ENCODE data around the gene NUDT8.
A peak's percentile ranks its signal among the peaks of the same experiment; 100 is the strongest.

The NUDT8 gene

GRCh38 chr11:67584881-67585873 lies 44.6 kb downstream of the NUDT8 start:
- TF ChIP-seq Cebpa-rat (IDR thresholded peaks at IDR 0.05): no peak
- Histone ChIP-seq H3K27me3 (peaks cover 0 to 13% (median 8%) of the 10 kb centered on the region in 11 experiments; a peak in 11 of 22 replicates), H3K4me1 (peaks cover 69 to 78% (median 76%) of the 10 kb centered on the region in 10 experiments), H3K9me3 (replicated peaks in 1 of 11) (peaks cover 0 to 12% (median 0%) of the 10 kb centered on the region in 11 experiments; a peak in 2 of 22 replicates), H3K27ac (peak overlapping the region in 9 of 11 experiments; percentile 85 to 97 (median 94); a peak in 18 of 22 replicates), H3K9ac (peak overlapping the region; percentile 80 to 97 (median 92); a peak in 21 of 22 replicates), H4K20me1 (peaks cover 14 to 52% (median 42%) of the 10 kb centered on the region in 11 experiments; a peak in 21 of 22 replicates), H3K36me3 (peaks cover 7 to 55% (median 48%) of the 10 kb centered on the region in 11 experiments; a peak in 20 of 22 replicates), H3K4me3 (peak overlapping the region; percentile 54 to 85 (median 76); a peak in 19 of 20 replicates), H3K4me2 (peak overlapping the region; percentile 85 to 100 (median 99))

GRCh38 chr11:67584205-67584880 lies 45.4 kb downstream of the NUDT8 start:
- peaks cover 0 to 12% (median 0%) of the 10 kb centered on the region in 11 experiments; a peak in 2 of 22 replicates for H3K9me3 ChIP-seq (replicated peaks in 1 of 11)
- no peak for TF ChIP-seq Cebpa-rat (IDR thresholded peaks at IDR 0.05)
- peaks cover 14 to 52% (median 42%) of the 10 kb centered on the region in 11 experiments; a peak in 21 of 22 replicates for H4K20me1 ChIP-seq
- H3K27me3 ChIP-seq: peaks cover 0 to 13% (median 8%) of the 10 kb centered on the region in 11 experiments; a peak in 11 of 22 replicates
- H3K4me3 ChIP-seq: peak overlapping the region; percentile 54 to 85 (median 76)
- H3K4me1 ChIP-seq: peaks cover 78 to 86% (median 84%) of the 10 kb centered on the region in 10 experiments
- H3K4me2 ChIP-seq: peak overlapping the region; percentile 85 to 100 (median 99)
- peak overlapping the region; percentile 69 to 97 (median 94); a peak in 21 of 22 replicates for H3K27ac ChIP-seq
- H3K36me3 ChIP-seq: peaks cover 7 to 50% (median 45%) of the 10 kb centered on the region in 11 experiments; a peak in 20 of 22 replicates
- H3K9ac ChIP-seq: peak overlapping the region; percentile 80 to 97 (median 92)

GRCh38 chr11:67583247-67584204 lies 46.2 kb downstream of the NUDT8 start, which contains the start of gene GSTP1:
Gene GSTP1 (plus strand): TSS chr11:67583812. CDS start chr11:67583844, 32 bp downstream.
- H3K9ac ChIP-seq: peak within 1 kb of the TSS; percentile 80 to 97 (median 92)
- peaks cover 14 to 46% (median 42%) of the 10 kb centered on the region in 11 experiments; a peak in 21 of 22 replicates for H4K20me1 ChIP-seq
- peaks cover 0 to 12% (median 0%) of the 10 kb centered on the region in 11 experiments; a peak in 2 of 22 replicates for H3K9me3 ChIP-seq (replicated peaks in 1 of 11)
- H3K27me3 ChIP-seq: peaks cover 0 to 13% (median 8%) of the 10 kb centered on the region in 11 experiments; a peak in 11 of 22 replicates
- peaks cover 3 to 41% (median 37%) of the 10 kb centered on the region in 11 experiments; a peak in 20 of 22 replicates for H3K36me3 ChIP-seq
- H3K4me3 ChIP-seq: peak within 1 kb of the TSS; percentile 54 to 85 (median 76)
- peaks cover 74 to 88% (median 85%) of the 10 kb centered on the region in 10 experiments for H3K4me1 ChIP-seq
- H3K4me2 ChIP-seq: peak within 1 kb of the TSS; percentile 85 to 100 (median 99)
- TF ChIP-seq Cebpa-rat (IDR thresholded peaks at IDR 0.05): no peak
- peak within 1 kb of the TSS; percentile 69 to 97 (median 94) for H3K27ac ChIP-seq

GRCh38 chr11:67582011-67582410 lies 47.7 kb downstream of the NUDT8 start:
- H4K20me1 ChIP-seq: peaks cover 14 to 31% (median 29%) of the 10 kb centered on the region in 11 experiments; a peak in 21 of 22 replicates
- H3K36me3 ChIP-seq: peaks cover 3 to 27% (median 26%) of the 10 kb centered on the region in 11 experiments; a peak in 20 of 22 replicates
- 0 out of 22 replicates have a peak overlapping the region, but pooled peaks of 1 of the 11 experiments have one; percentile 11 for H3K9ac ChIP-seq
- no peak for TF ChIP-seq Cebpa-rat (IDR thresholded peaks at IDR 0.05)
- H3K9me3 ChIP-seq (replicated peaks in 1 of 11): peaks cover 0 to 8% (median 0%) of the 10 kb centered on the region in 11 experiments; a peak in 1 of 22 replicates
- peak overlapping the region; percentile 85 to 100 (median 99) for H3K4me2 ChIP-seq
- H3K4me1 ChIP-seq: peaks cover 59 to 85% (median 77%) of the 10 kb centered on the region in 10 experiments
- H3K27ac ChIP-seq: peak overlapping the region in 3 of 11 experiments; percentile 89 to 94 (median 94); a peak in 3 of 22 replicates
- peaks cover 0 to 13% (median 8%) of the 10 kb centered on the region in 11 experiments; a peak in 11 of 22 replicates for H3K27me3 ChIP-seq
- H3K4me3 ChIP-seq: no peak overlapping the region

- Histone ChIP-seq H3K27me3 (peaks cover 0 to 13% (median 8%) of the 10 kb centered on the region in 11 experiments; a peak in 11 of 22 replicates), H3K4me3 (no peak overlapping the region), H4K20me1 (peaks cover 13 to 25% (median 24%) of the 10 kb centered on the region in 11 experiments; a peak in 21 of 22 replicates), H3K36me3 (peaks cover 3 to 22% (median 20%) of the 10 kb centered on the region in 11 experiments; a peak in 20 of 22 replicates), H3K27ac (no peak overlapping the region), H3K9ac (peak overlapping the region in 2 of 11 experiments; percentile 11 to 43; a peak in 1 of 22 replicates), H3K4me2 (peak overlapping the region; percentile 85 to 100 (median 99); a peak in 20 of 22 replicates), H3K9me3 (replicated peaks in 1 of 11) (0 out of 22 replicates have a peak, but pooled peaks cover 0 to 3% (median 0%) of the 10 kb centered on the region in 11 experiments), H3K4me1 (peaks cover 54 to 79% (median 72%) of the 10 kb centered on the region in 10 experiments)
- TF ChIP-seq Cebpa-rat (IDR thresholded peaks at IDR 0.05): no peak
Observed at GRCh38 chr11:67581469-67581868, 48.3 kb downstream of the NUDT8 start.

- no peak overlapping the region for H3K27ac ChIP-seq
- no peaks in the 10 kb centered on the region; a peak in 1 of 22 replicates for H4K20me1 ChIP-seq
- no peaks in the 10 kb centered on the region for H3K9me3 ChIP-seq (replicated peaks in 1 of 11)
- H3K9ac ChIP-seq: no peak overlapping the region; a peak in 1 of 22 replicates
- peaks cover 0 to 13% (median 8%) of the 10 kb centered on the region in 11 experiments; a peak in 11 of 22 replicates for H3K27me3 ChIP-seq
- H3K4me2 ChIP-seq: peak overlapping the region in 6 of 11 experiments; percentile 1 to 70 (median 30); a peak in 2 of 22 replicates
- no peak overlapping the region for H3K4me3 ChIP-seq
- no peaks in the 10 kb centered on the region for H3K36me3 ChIP-seq
- H3K4me1 ChIP-seq: peaks cover 31 to 62% (median 51%) of the 10 kb centered on the region in 10 experiments
- TF ChIP-seq Cebpa-rat (IDR thresholded peaks at IDR 0.05): no peak
Observed at GRCh38 chr11:67577951-67578350, 51.8 kb downstream of the NUDT8 start.
